ENCODE data around the gene RBBP8NL. TPM values are rescaled to one million over a fixed set of nuclear protein-coding genes. Genes with fewer than 3 reads are reported as not detected.

Gene RBBP8NL
- total RNA-seq, 1 experiment from 2014 or later, result 0.28 TPM

GRCh38 chr20:62463651-62464424, 36.5 kb upstream of the RBBP8NL start:
- H3K79me1 ChIP-seq (ENCODE audit: insufficient read depth, low read depth, low read length, poor library complexity, severe bottlenecking), result no peaks in the 10 kb centered on the region
- Mint-ChIP-seq H3K36me3 (ENCODE audit: insufficient read depth in 1 of 3, low read depth in 3 of 3) (no peaks in the 10 kb centered on the region), H3K4me1 (peaks cover 0 to 2% of the 10 kb centered on the region in 2 experiments; a peak in 1 of 4 replicates), H3K27me3 (ENCODE audit: low read depth) (peaks cover 2% of the 10 kb centered on the region), H3K4me3 (no peak overlapping the region), H3K9me3 (no peaks in the 10 kb centered on the region), H3K27ac (peak overlapping the region in 1 of 3 experiments; percentile 38; a peak in 1 of 7 replicates)
- H3K23ac ChIP-seq (ENCODE audit: insufficient read length, low read depth, low read length), result no peak overlapping the region
- no peak overlapping the region for H2BK20ac ChIP-seq (ENCODE audit: low read depth, low read length, poor library complexity, severe bottlenecking)
- no peak for DNase-seq
- H4K20me1 ChIP-seq (ENCODE audit: control insufficient read depth, insufficient read depth, insufficient read length), result no peaks in the 10 kb centered on the region
- H4K8ac ChIP-seq (replicated peaks; ENCODE audit: insufficient read length, low read depth, low read length), result no peak overlapping the region
- H3K9me3 ChIP-seq (ENCODE audit: control insufficient read depth, low read depth, low read length), result no peaks in the 10 kb centered on the region
- no peak overlapping the region for H2BK5ac ChIP-seq (ENCODE audit: insufficient read length, low read length)
- no peak overlapping the region for H2AFZ ChIP-seq (ENCODE audit: low read length)
- WGBS (ENCODE audit: extremely low coverage, insufficient read length, low lambda C conversion rate), result no CpG with 5 or more reads among the region's 25 CpGs
- H2BK12ac ChIP-seq (ENCODE audit: insufficient read length, low read depth, low read length), result no peak overlapping the region
- no peak for TF ChIP-seq CTCF (conservative IDR thresholded peaks at IDR 0.05)
- no peaks in the 10 kb centered on the region for H3K27me3 ChIP-seq (ENCODE audit: insufficient read depth, low read length)
- H2BK15ac ChIP-seq (ENCODE audit: low read depth, low read length), result no peak overlapping the region
- H3K14ac ChIP-seq (ENCODE audit: insufficient read depth, low read length), result no peak overlapping the region
- no peak overlapping the region for H3T11ph ChIP-seq (ENCODE audit: low read length)
- H3K27ac ChIP-seq (ENCODE audit: insufficient read length, low read depth, low read length), result no peak overlapping the region
- no peak overlapping the region for H3K56ac ChIP-seq (ENCODE audit: insufficient read length, low read depth, low read length)
- no peak overlapping the region for H3K9ac ChIP-seq (ENCODE audit: extremely low read depth, insufficient read length, low read length)
- no peak overlapping the region for H3K4me2 ChIP-seq (ENCODE audit: insufficient read depth, insufficient read length, low read length)
- H3K4ac ChIP-seq (ENCODE audit: low read depth, low read length), result no peak overlapping the region
- no peak overlapping the region for H4K5ac ChIP-seq (ENCODE audit: insufficient read length, low read depth, low read length)
- no peaks in the 10 kb centered on the region for H3K79me2 ChIP-seq (ENCODE audit: insufficient read depth, low read length)
- H3K23me2 ChIP-seq (ENCODE audit: insufficient read length, low read depth, low read length, poor library complexity, severe bottlenecking), result no peaks in the 10 kb centered on the region
- H3K4me1 ChIP-seq (ENCODE audit: insufficient read depth, low read length), result no peaks in the 10 kb centered on the region
- H2BK120ac ChIP-seq (ENCODE audit: low read depth, low read length, poor library complexity, severe bottlenecking), result no peak overlapping the region
- no peak overlapping the region for H4K91ac ChIP-seq (ENCODE audit: insufficient read length, low read depth, low read length)
- no peak overlapping the region for H2AK5ac ChIP-seq (ENCODE audit: insufficient read length, low read length)
- H3K18ac ChIP-seq (ENCODE audit: insufficient read length, low read depth, low read length), result no peak overlapping the region

Data from H9 (cell line).